Mucosa of descending colon (tissue), 3 donors: ENCODE measurements around the gene COTL1. TPM values are rescaled to one million over a fixed set of nuclear protein-coding genes. Genes with fewer than 3 reads are reported as not detected.
A peak's percentile ranks its signal among the peaks of the same experiment; 100 is the strongest.

ENCODE experiments used
- ATAC-seq: fragments of 200-7000 bp; cut with Tn5 transposase; one replicate; pipeline ENCODE4 v1.9.1; 2020; ENCODE audit warnings: mild to moderate bottlenecking, moderate library complexity
- DNase-seq, 3 donors: peaks; one replicate each; pipeline ENCODE4 v3.0.0-alpha.2; 2020
- H3K36me3 ChIP-seq: fragments of 200-600 bp; one replicate; pipeline ENCODE4 v1.8.0; 2021; ENCODE audit warnings: low read depth, mild to moderate bottlenecking
- H3K4me1 ChIP-seq: fragments of 200-600 bp; one replicate; pipeline ENCODE4 v1.8.0; 2021; ENCODE audit warnings: low read depth, mild to moderate bottlenecking
- H3K4me3 ChIP-seq: fragments of 200-600 bp; one replicate; pipeline ENCODE4 v1.8.0; 2021; ENCODE audit warnings: mild to moderate bottlenecking
- H3K9me3 ChIP-seq: fragments of 200-600 bp; one replicate; pipeline ENCODE4 v1.8.0; 2021; ENCODE audit warnings: mild to moderate bottlenecking
- intact Hi-C, 2 donors: fragments of 100-400 bp; cut with DNase I in 1 of 2; cut with micrococcal nuclease in 1 of 2; formaldehyde crosslinking; loops; one replicate each; pipeline versions ENCODE4 v1.11.0 to v1.11.1; 2022; cut with DNase I, micrococcal nuclease
- total RNA-seq, 3 donors: library from RNA; stranded (reverse); fragmentation: NEBNext Ultra II Directional in 2 of 3; extraction: Animal tissue kit (Norgen Biotek cat#: 25700) in 2 of 3; gene quantifications; one replicate each; pipeline versions ENCODE4 v1.2.1 to v1.2.4, GENCODE V29; 2021 to 2023
- TF ChIP-seq, protein P1 (sequence below): fragments of 200-600 bp; IDR thresholded peaks from one replicate; pipeline ENCODE4 v1.8.0; 2022; ENCODE audit warnings: antibody characterized with exemption, mild to moderate bottlenecking
- donor health status: DM: no; HTN: no; CAD: no; lungs with moderate emphysema.
- donor health status: DM: no; HTN: no; CAD: no.
- donor health status: DM: no; HTN: yes; CAD: no.

COTL1 gene
- total RNA-seq, 3 donors from 2014 or later: 52.8 to 120 (median 56.8) TPM

DNA sequence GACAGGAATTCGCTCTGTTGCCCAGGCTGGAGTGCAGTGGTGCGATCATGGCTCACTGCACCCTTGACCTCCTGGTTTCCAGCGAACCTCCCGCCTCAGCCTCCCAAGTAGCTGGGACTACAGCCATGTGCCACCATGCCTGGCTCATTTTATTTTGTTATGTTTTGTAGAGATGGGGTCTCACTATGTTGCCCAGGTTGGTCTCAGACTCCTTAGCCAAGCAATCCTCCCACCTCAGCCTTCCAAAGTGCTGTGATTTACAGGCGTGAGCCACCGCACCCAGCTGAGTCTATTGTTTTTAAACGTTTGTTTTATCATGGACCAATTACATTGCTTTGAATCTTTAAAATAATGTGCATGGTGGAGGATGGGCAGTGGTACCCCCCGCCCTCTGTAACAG is 28.9 kb downstream of the COTL1 start:
- H3K9me3 ChIP-seq: no peaks in the 10 kb centered on the region
- peaks cover 2% of the 10 kb centered on the region for H3K4me1 ChIP-seq
- DNase-seq (no peak), ATAC-seq (no peak)
- TF ChIP-seq, protein P1, sequence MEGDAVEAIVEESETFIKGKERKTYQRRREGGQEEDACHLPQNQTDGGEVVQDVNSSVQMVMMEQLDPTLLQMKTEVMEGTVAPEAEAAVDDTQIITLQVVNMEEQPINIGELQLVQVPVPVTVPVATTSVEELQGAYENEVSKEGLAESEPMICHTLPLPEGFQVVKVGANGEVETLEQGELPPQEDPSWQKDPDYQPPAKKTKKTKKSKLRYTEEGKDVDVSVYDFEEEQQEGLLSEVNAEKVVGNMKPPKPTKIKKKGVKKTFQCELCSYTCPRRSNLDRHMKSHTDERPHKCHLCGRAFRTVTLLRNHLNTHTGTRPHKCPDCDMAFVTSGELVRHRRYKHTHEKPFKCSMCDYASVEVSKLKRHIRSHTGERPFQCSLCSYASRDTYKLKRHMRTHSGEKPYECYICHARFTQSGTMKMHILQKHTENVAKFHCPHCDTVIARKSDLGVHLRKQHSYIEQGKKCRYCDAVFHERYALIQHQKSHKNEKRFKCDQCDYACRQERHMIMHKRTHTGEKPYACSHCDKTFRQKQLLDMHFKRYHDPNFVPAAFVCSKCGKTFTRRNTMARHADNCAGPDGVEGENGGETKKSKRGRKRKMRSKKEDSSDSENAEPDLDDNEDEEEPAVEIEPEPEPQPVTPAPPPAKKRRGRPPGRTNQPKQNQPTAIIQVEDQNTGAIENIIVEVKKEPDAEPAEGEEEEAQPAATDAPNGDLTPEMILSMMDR: no peak
- H3K36me3 ChIP-seq: no peaks in the 10 kb centered on the region
- intact Hi-C loops: no loop called here
- H3K4me3 ChIP-seq: no peak overlapping the region

GRCh38 chr16:84585886-84586285 is 32.0 kb downstream of the COTL1 start:
- Histone ChIP-seq H3K4me1 (no peaks in the 10 kb centered on the region), H3K9me3 (no peaks in the 10 kb centered on the region), H3K36me3 (no peaks in the 10 kb centered on the region), H3K4me3 (no peak overlapping the region)
- peak in 1 of 3 donors; percentile 46 for DNase-seq
- peak; percentile 47 for ATAC-seq
- intact Hi-C loops: no loop called here
- TF ChIP-seq, protein P1: no peak

DNA sequence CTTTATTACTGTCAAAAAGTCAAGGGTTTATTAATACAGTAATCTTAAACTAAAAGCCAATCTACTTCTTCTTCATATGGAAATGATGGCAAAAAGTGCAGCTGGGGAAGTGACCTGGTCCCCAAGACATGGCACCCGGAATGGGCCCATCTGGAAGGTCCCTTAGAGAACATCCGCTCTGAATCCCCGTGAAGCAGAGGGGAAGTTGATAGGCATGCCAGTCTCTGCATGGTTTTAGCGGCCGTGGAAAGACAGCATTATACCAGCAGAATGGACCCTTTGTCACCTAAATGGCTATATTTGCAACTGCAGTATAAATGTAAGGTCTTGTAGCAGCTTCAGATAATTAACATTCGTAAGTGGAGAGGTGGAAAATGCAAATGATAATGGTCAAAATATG is 32.4 kb downstream of the COTL1 start:
- no peaks in the 10 kb centered on the region for H3K9me3 ChIP-seq
- TF ChIP-seq, protein P1: no peak
- intact Hi-C loops: no loop called here
- H3K36me3 ChIP-seq: no peaks in the 10 kb centered on the region
- peak in 1 of 3 donors; percentile 29 for DNase-seq
- no peak for ATAC-seq
- H3K4me3 ChIP-seq: no peak overlapping the region
- no peaks in the 10 kb centered on the region for H3K4me1 ChIP-seq

- H3K4me3 ChIP-seq: no peak overlapping the region
- H3K36me3 ChIP-seq: no peaks in the 10 kb centered on the region
- TF ChIP-seq, protein P1: no peak
- ATAC-seq: no peak
- no peaks in the 10 kb centered on the region for H3K4me1 ChIP-seq
- intact Hi-C loops: no loop called here
- DNase-seq: no peak
- no peaks in the 10 kb centered on the region for H3K9me3 ChIP-seq
Measured at GRCh38 chr16:84584678-84585077, 33.2 kb downstream of the COTL1 start.

- intact Hi-C loops: no loop called here
- peak in 1 of 3 donors; percentile 34 for DNase-seq
- no peaks in the 10 kb centered on the region for H3K9me3 ChIP-seq
- H3K4me1 ChIP-seq: no peaks in the 10 kb centered on the region
- ATAC-seq: no peak
- H3K4me3 ChIP-seq: no peak overlapping the region
- no peaks in the 10 kb centered on the region for H3K36me3 ChIP-seq
- TF ChIP-seq, protein P1: no peak
Measured at GRCh38 chr16:84583995-84584394, 33.9 kb downstream of the COTL1 start.

- TF ChIP-seq, protein P1: no peak
- H3K4me1 ChIP-seq: no peaks in the 10 kb centered on the region
- H3K9me3 ChIP-seq: no peaks in the 10 kb centered on the region
- ATAC-seq (no peak), DNase-seq (peak in 1 of 3 donors; percentile 18)
- H3K36me3 ChIP-seq: no peaks in the 10 kb centered on the region
- intact Hi-C loops: no loop called here
- no peak overlapping the region for H3K4me3 ChIP-seq
Measured at GRCh38 chr16:84582958-84583516, 34.8 kb downstream of the COTL1 start.
